ENCODE results near the gene CBLN3.

The CBLN3 gene

GRCh38 chr14:24378981-24379906, 50.2 kb downstream of the CBLN3 start:
- no peak for DNase-seq

DNA sequence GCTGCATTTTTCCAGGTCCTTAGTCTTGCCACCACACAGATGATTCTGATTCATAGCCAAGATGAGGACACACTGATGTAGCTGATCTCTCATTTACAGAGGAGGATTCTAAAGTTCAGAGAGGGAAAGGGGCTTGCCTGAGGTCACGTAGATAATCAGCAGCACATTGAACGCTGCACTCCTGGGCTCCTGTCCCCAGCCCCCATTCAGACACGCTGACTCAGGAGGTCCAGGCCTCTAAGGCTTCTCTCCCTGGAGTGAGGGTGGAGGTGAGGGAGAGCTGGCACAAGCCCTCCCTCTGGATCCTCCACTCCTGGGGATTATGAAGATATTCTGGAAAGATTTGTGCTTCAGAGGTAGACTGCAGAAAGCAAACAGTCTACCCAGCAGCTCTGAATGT, 51.1 kb downstream of the CBLN3 start:
- no peak for DNase-seq

GRCh38 chr14:24377657-24378056, 51.8 kb downstream of the CBLN3 start:
- no peak for DNase-seq

DNA sequence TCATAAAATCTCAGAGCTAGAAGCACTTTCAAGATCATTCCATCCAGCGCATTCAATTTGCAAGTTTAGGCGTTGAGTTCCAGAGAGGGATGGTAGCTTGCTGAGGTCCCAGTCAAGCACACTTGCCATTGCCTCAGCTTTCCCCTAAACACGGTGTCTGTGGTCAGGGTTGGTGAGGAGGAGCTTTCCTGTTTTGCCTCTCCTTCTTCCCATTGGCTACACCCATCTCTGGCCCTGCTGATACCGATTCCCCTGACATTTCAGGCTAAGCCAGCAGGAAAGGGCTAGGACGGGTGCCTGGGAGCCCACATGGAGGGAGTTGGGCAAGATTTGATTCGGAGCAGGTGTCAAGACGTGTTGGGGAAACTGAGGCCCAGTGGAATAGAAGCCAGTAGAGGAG, 52.3 kb downstream of the CBLN3 start:
- no peak for DNase-seq
